Chondrocyte (in vitro differentiated cells): ENCODE data around the gene NXPH3. TPM values are rescaled to one million over a fixed set of nuclear protein-coding genes. Genes with fewer than 3 reads are reported as not detected.

Source experiments
- DNase-seq: peaks from one replicate; pipeline ENCODE4 v3.0.0; 2021; ENCODE audit warnings: mixed read lengths, low spot score
- H3K27ac Mint-ChIP-seq: one replicate; pipeline ENCODE4 v1.8.0; 2021; ENCODE audit warnings: mild to moderate bottlenecking, moderate library complexity, mixed read lengths; ENCODE audit not compliant: unreplicated experiment
- H3K27me3 Mint-ChIP-seq: 2 replicates; pipeline ENCODE4 v1.8.0; 2021; ENCODE audit warnings: low read depth, mixed read lengths
- H3K36me3 Mint-ChIP-seq: 2 replicates; pipeline ENCODE4 v1.8.0; 2021; ENCODE audit warnings: low read depth, mixed read lengths
- H3K4me1 Mint-ChIP-seq: 2 replicates; pipeline ENCODE4 v1.8.0; 2021; ENCODE audit warnings: low read depth, mild to moderate bottlenecking, mixed read lengths
- H3K4me3 Mint-ChIP-seq: one replicate; pipeline ENCODE4 v1.8.0; 2021; ENCODE audit warnings: mild to moderate bottlenecking, moderate library complexity, mixed read lengths; ENCODE audit not compliant: unreplicated experiment
- H3K9me3 Mint-ChIP-seq: 2 replicates; pipeline ENCODE4 v1.8.0; 2021; ENCODE audit warnings: low read depth, mixed read lengths
- total RNA-seq: library from RNA; stranded (reverse); gene quantifications from 3 replicates; pipeline ENCODE4 v1.2.1, GENCODE V29; 2021
- TF ChIP-seq, protein P1 (sequence below): fragments of 200-600 bp; sonication (generic); IDR thresholded peaks from 2 replicates; pipeline ENCODE4 v1.5.0; 2021; ENCODE audit warnings: antibody characterized with exemption, mild to moderate bottlenecking, moderate library complexity

The NXPH3 gene
- total RNA-seq, 1 donor from 2014 or later, result 4.5 TPM

- H3K36me3 Mint-ChIP-seq, result no peaks in the 10 kb centered on the region
- H3K27ac Mint-ChIP-seq, result no peak overlapping the region
- no peak for DNase-seq
Observed at GRCh38 chr17:49581648-49581998, 6.0 kb downstream of the NXPH3 start.

GRCh38 chr17:49582055-49582722, 6.5 kb downstream of the NXPH3 start:
- no peak for DNase-seq
- Mint-ChIP-seq H3K4me1 (peaks cover 12% of the 10 kb centered on the region), H3K27ac (no peak overlapping the region), H3K36me3 (no peaks in the 10 kb centered on the region), H3K4me3 (no peak overlapping the region), H3K9me3 (no peaks in the 10 kb centered on the region), H3K27me3 (no peaks in the 10 kb centered on the region)
- TF ChIP-seq, protein P1, sequence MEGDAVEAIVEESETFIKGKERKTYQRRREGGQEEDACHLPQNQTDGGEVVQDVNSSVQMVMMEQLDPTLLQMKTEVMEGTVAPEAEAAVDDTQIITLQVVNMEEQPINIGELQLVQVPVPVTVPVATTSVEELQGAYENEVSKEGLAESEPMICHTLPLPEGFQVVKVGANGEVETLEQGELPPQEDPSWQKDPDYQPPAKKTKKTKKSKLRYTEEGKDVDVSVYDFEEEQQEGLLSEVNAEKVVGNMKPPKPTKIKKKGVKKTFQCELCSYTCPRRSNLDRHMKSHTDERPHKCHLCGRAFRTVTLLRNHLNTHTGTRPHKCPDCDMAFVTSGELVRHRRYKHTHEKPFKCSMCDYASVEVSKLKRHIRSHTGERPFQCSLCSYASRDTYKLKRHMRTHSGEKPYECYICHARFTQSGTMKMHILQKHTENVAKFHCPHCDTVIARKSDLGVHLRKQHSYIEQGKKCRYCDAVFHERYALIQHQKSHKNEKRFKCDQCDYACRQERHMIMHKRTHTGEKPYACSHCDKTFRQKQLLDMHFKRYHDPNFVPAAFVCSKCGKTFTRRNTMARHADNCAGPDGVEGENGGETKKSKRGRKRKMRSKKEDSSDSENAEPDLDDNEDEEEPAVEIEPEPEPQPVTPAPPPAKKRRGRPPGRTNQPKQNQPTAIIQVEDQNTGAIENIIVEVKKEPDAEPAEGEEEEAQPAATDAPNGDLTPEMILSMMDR, result no peak

More at GRCh38 chr17:49581648-49581998, 6.0 kb downstream of the NXPH3 start:
- H3K4me3 Mint-ChIP-seq, result no peak overlapping the region
- H3K27me3 Mint-ChIP-seq, result no peaks in the 10 kb centered on the region
- TF ChIP-seq, protein P1, result no peak
- peaks cover 16% of the 10 kb centered on the region for H3K4me1 Mint-ChIP-seq
- no peaks in the 10 kb centered on the region for H3K9me3 Mint-ChIP-seq

DNA sequence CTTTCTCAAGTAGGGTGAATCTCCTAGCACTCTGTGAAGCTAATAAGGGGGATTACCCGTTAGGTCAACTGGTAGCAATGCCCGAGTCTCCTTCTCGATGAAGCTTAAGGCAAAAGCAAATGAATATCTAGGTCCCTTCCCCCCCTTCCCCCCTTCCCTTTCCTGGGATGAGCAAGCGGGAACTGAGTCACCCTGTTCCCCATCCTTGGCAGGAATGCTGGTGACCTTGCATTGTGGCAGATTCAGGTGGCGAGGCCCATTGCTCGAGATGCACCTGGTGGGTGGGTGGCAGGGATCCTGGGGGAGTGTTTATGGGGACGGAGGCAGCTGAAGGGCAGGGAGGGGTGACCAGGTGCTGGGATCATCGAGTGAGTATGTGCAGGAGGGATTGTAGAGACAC, 7.1 kb downstream of the NXPH3 start:
- no peak for DNase-seq
- Mint-ChIP-seq H3K4me3 (no peak overlapping the region), H3K36me3 (no peaks in the 10 kb centered on the region), H3K4me1 (peaks cover 6% of the 10 kb centered on the region), H3K9me3 (no peaks in the 10 kb centered on the region), H3K27me3 (no peaks in the 10 kb centered on the region), H3K27ac (no peak overlapping the region)
- TF ChIP-seq, protein P1, result no peak

DNA sequence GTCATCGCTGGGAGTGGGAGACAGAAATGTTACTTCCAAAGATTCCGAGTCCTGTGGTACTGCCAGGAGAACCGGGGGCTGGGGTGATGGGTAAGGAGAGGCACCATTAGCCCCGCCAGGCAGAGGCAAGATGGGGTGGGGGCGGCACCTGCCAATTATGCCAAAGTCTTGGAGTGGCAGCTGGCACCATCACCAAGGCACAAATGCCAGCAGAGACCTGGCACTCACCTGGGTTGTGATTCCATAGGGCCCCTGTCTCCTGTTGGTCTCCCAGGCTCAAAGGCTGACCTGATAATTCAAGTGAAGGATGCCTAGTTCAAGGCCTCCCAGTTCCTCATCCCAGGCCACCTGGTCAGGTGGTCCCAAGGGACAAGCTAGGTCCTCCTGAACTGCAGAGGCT, 7.6 kb downstream of the NXPH3 start:
- H3K4me3 Mint-ChIP-seq, result no peak overlapping the region
- H3K4me1 Mint-ChIP-seq, result peaks cover 6% of the 10 kb centered on the region
- H3K27me3 Mint-ChIP-seq, result no peaks in the 10 kb centered on the region
- DNase-seq, result no peak
- no peaks in the 10 kb centered on the region for H3K36me3 Mint-ChIP-seq
- H3K9me3 Mint-ChIP-seq, result no peaks in the 10 kb centered on the region
- no peak overlapping the region for H3K27ac Mint-ChIP-seq
- TF ChIP-seq, protein P1, result no peak

- Mint-ChIP-seq H3K36me3 (no peaks in the 10 kb centered on the region), H3K4me3 (no peak overlapping the region), H3K27me3 (no peaks in the 10 kb centered on the region), H3K4me1 (peaks cover 12% of the 10 kb centered on the region), H3K9me3 (no peaks in the 10 kb centered on the region), H3K27ac (no peak overlapping the region)
- TF ChIP-seq, protein P1, result no peak
- no peak for DNase-seq
Observed at GRCh38 chr17:49583889-49584288, 8.2 kb downstream of the NXPH3 start.
